Gastroesophageal sphincter (tissue), 4 donors: Measurements from ENCODE around the gene NECTIN3. TPM values are rescaled to one million over a fixed set of nuclear protein-coding genes. Genes with fewer than 3 reads are reported as not detected.

Source experiments
- ATAC-seq: fragments of 150-250 bp; one replicate; pipeline ENCODE4 v1.9.1; 2016; ENCODE audit warnings: mild to moderate bottlenecking, moderate library complexity
- H3K27ac ChIP-seq, 4 donors: fragments of 200-600 bp; sonication (generic) in 3 of 4; 1 replicate in 3 of 4; 2 replicates in 1 of 4; pipeline ENCODE4 v1.5.1; 2016 to 2019
- H3K27me3 ChIP-seq: fragments of 200-600 bp; sonication (generic); one replicate; pipeline ENCODE4 v1.5.1; 2019
- H3K36me3 ChIP-seq, 2 donors: fragments of 200-600 bp; sonication (generic); one replicate each; pipeline ENCODE4 v1.5.1; 2019; ENCODE audit warnings: control low read depth in 1 of 2
- H3K4me1 ChIP-seq, 3 donors: fragments of 200-600 bp; sonication (generic); 1 replicate in 2 of 3; 2 replicates in 1 of 3; pipeline ENCODE4 v1.5.1; 2016 to 2019; ENCODE audit warnings: control low read depth in 2 of 3
- H3K4me3 ChIP-seq, 2 donors: fragments of 200-600 bp; sonication (generic); one replicate each; pipeline ENCODE4 v1.5.1; 2019; ENCODE audit warnings: mild to moderate bottlenecking in 1 of 2, moderate library complexity in 1 of 2
- H3K9me3 ChIP-seq, 3 donors: fragments of 200-600 bp; sonication (generic); one replicate each; pipeline ENCODE4 v1.5.1; 2017 to 2019; ENCODE audit warnings: control low read depth in 2 of 3
- CTCF ChIP-seq, 4 experiments: fragments of 200-600 bp in 2 of 4; fragments of 450-650 bp in 2 of 4; sonication (generic) in 1 of 4; IDR thresholded peaks; one replicate each; pipeline ENCODE4 v1.5.1; 2017 to 2019; ENCODE audit warnings: antibody characterized with exemption in 4 of 4, mild to moderate bottlenecking in 2 of 4, moderate library complexity in 2 of 4
- EP300 ChIP-seq: sonication (generic); formaldehyde crosslinking; IDR thresholded peaks from one replicate; pipeline ENCODE4 v1.6.1; 2017; ENCODE audit warnings: antibody characterized with exemption, mild to moderate bottlenecking
- POLR2A ChIP-seq, 2 donors: fragments of 450-650 bp; IDR thresholded peaks; one replicate each; pipeline ENCODE4 v1.6.1; 2017; ENCODE audit warnings: antibody characterized with exemption in 2 of 2, mild to moderate bottlenecking in 2 of 2, moderate library complexity in 1 of 2
- POLR2AphosphoS5 ChIP-seq: sonication (generic); formaldehyde crosslinking; IDR thresholded peaks from one replicate; pipeline ENCODE4 v1.6.1; 2017; ENCODE audit warnings: antibody characterized with exemption
- WGBS, 2 donors: methylation state at CpG; one replicate each; pipeline ENCODE4 v1.1.5; 2018; ENCODE audit warnings: low coverage in 1 of 2; 5-methylcytosine and 5-hydroxymethylcytosine counted together
- total RNA-seq, 4 donors: library from RNA; depleted of rRNA; stranded (reverse); fragments of >200 nt; gene quantifications; one replicate each; pipeline ENCODE4 v1.1.0, GENCODE V29; 2016

NECTIN3 gene
- total RNA-seq, 4 donors from 2014 or later = 22.3 to 45.1 (median 31.1) TPM

GRCh38 chr3:111035316-111035715, 36.3 kb upstream of the NECTIN3 start:
- Histone ChIP-seq H3K36me3 (no peaks in the 10 kb centered on the region), H3K4me1 (no peaks in the 10 kb centered on the region), H3K4me3 (no peak overlapping the region), H3K27ac (no peak overlapping the region), H3K9me3 (peaks cover 0 to 20% (median 0%) of the 10 kb centered on the region in 3 donors), H3K27me3 (no peaks in the 10 kb centered on the region)
- ATAC-seq = no peak
- WGBS, 2 donors = 75 to 100% methylated on average over 1 of the region's 2 CpGs
- TF ChIP-seq EP300 = no peak
- no peak for TF ChIP-seq POLR2A (IDR thresholded peaks at IDR 0.05)
- no peak for TF ChIP-seq CTCF (IDR thresholded peaks at IDR 0.05)
- TF ChIP-seq POLR2AphosphoS5 = no peak

- H3K9me3 ChIP-seq = peaks cover 0 to 20% (median 0%) of the 10 kb centered on the region in 3 donors
- no peaks in the 10 kb centered on the region for H3K4me1 ChIP-seq
- H3K36me3 ChIP-seq = no peaks in the 10 kb centered on the region
- ATAC-seq = no peak
- H3K27me3 ChIP-seq = no peaks in the 10 kb centered on the region
- 100% methylated on average over 2 of the region's 2 CpGs; no CpG with 5 or more reads in 1 of the 2 donors for WGBS, 2 donors
- no peak overlapping the region for H3K4me3 ChIP-seq
- H3K27ac ChIP-seq = no peak overlapping the region
- TF ChIP-seq EP300 (no peak), POLR2A (IDR thresholded peaks at IDR 0.05) (no peak), CTCF (IDR thresholded peaks at IDR 0.05) (no peak), POLR2AphosphoS5 (no peak)
These were observed 35.7 kb upstream of the NECTIN3 start for GRCh38 chr3:111035902-111036301.

GRCh38 chr3:111040959-111041358, 30.7 kb upstream of the NECTIN3 start:
- TF ChIP-seq CTCF (IDR thresholded peaks at IDR 0.05) = no peak
- no peak for TF ChIP-seq POLR2A (IDR thresholded peaks at IDR 0.05)
- no peak for TF ChIP-seq POLR2AphosphoS5
- no peak for TF ChIP-seq EP300
- H3K4me1 ChIP-seq = no peaks in the 10 kb centered on the region
- WGBS, 2 donors = 82 to 88% methylated on average over 2 of the region's 2 CpGs
- no peak for ATAC-seq
- H3K27ac ChIP-seq = no peak overlapping the region
- no peak overlapping the region for H3K4me3 ChIP-seq
- H3K27me3 ChIP-seq = no peaks in the 10 kb centered on the region
- no peaks in the 10 kb centered on the region for H3K36me3 ChIP-seq
- peaks cover 0 to 16% (median 0%) of the 10 kb centered on the region in 3 donors for H3K9me3 ChIP-seq

GRCh38 chr3:111045564-111045963, 26.1 kb upstream of the NECTIN3 start:
- no peaks in the 10 kb centered on the region for H3K27me3 ChIP-seq
- H3K27ac ChIP-seq = no peak overlapping the region
- TF ChIP-seq POLR2AphosphoS5 = no peak
- TF ChIP-seq CTCF (IDR thresholded peaks at IDR 0.05) = no peak
- WGBS, 2 donors = 91 to 96% methylated on average over 6 of the region's 6 CpGs
- H3K36me3 ChIP-seq = no peaks in the 10 kb centered on the region
- H3K4me3 ChIP-seq = no peak overlapping the region
- no peaks in the 10 kb centered on the region for H3K4me1 ChIP-seq
- H3K9me3 ChIP-seq = no peaks in the 10 kb centered on the region
- ATAC-seq = no peak

DNA sequence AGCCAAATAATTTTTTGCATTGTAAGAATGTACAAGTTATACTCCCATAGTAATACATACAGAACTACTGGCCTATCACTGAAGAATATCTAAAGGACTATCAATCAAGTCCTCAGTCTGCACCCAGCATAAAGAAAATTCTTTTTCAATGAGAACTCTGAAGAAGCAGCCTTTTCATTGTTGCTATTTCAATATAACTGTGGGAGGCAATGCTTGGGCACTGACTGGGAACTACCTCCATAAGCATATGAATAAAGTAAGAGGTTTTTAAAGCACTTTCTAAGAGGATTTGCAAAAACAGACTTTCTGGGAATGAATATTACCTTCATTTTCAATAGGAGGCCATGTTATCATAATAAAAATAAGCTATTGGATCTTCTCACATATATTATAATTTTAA, 24.6 kb upstream of the NECTIN3 start:
- Histone ChIP-seq H3K4me3 (no peak overlapping the region), H3K27me3 (no peaks in the 10 kb centered on the region), H3K4me1 (no peaks in the 10 kb centered on the region), H3K36me3 (no peaks in the 10 kb centered on the region), H3K27ac (no peak overlapping the region), H3K9me3 (no peaks in the 10 kb centered on the region)
- no peak for ATAC-seq
- no peak for TF ChIP-seq EP300
